NCI-H1105 treated with DMSO at 0.1 percent for 48 hours (cell line): ENCODE results near the gene CST11.

Experiments
- DNase-seq: peaks from one replicate; lab custom pipeline; 2025; lab: John Stamatoyannopoulos, UW

CST11 gene

DNA sequence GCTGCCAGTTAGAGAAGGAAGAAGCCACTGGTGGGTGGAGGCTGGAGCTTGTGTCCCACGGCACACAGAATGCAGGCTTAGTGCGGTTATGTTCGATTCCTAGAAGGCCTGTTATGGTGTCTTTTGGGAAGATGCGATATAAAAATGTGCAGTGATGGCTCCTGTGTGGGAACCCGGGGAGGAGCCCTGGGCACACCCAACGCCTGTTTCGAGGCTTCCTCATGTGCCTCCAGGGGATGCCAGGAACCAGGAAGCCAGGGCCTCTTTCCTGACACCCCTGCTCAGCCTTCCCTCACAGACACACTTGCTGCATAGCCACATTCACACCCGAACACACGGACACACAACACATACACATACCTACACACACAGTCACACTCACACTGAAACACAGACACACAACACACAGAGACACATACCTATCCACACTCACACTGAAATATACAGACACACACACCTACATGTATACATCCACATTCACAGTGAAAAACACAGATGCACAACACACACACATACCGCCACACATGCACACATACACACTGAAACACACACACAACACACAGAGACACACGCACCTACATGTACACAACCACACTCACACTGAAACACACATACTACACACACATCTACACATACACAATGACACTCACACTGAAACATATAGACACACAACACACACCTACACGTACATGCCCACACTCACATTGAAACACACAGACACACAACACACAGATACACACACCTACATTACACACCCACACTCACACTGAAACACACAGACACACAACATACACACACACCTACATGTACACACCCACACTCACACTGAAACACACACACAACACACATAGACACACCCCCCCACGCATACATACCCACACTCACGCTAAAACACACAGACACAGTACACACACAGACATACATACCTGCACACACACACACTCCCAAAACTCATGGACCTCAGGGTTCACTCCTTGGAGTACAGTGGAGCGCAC, 1.2 kb upstream of the CST11 start:
- no peak for DNase-seq

- DNase-seq: no peak
Measured at GRCh38 chr20:23451956-23452487, 654 bp downstream of the CST11 start.

DNA sequence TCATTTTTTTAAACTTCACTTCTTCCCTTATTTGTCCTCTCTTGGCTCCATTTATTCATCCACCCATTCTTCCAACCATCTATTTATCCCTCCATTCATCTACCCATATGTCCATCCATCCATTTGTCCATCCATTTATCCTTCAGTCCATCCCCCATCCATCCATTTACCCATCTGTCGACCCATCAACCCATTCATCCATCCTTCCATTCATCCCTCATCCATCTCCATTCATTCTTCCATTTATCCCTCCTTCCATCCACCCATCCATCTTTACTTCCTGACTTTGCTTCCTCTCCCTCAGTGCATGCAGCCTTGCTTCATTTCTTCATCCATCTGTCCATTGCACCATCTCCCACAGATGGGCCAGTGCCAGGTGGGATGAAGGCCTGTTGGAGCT, 1.8 kb downstream of the CST11 start:
- no peak for DNase-seq

DNA sequence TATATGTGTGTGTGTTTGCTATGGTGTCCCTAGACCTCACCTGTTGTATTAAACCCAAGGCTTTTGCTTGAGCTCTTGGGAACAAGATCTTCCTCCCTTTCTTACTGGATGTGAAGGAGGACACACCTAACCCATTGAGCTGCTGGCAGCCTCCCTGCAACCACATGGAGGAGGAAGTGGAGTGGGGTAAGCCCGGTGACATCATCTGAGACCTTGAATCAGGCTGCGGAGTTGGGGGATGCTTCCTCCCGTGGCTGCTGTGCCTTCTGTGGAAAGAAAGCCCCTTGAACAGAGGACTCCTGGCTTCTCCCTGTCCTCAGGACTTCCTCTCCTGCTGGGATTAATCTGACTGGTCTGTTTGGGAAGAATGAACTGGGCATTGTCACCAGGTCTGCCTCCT, 3.3 kb downstream of the CST11 start:
- DNase-seq: no peak

DNA sequence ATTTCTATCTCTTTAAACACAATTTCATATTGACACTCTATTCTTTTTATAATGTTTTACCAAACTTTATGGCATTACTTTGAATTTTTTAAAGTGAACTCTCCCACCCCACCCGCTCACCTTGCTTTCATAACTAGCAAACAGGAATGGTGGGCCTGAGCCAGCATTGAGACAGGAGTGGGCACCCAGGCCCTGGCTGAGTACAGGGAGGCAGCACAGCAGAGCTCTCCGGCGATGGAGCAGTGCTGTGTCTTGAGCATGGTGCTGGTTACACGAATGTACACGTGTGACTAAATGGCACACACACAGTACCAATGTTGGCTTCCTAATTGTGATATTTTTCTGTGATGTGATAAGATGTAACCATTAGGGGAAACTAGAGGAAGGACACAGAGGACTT, 4.5 kb downstream of the CST11 start:
- no peak for DNase-seq

- DNase-seq: peak; percentile 41
Measured at GRCh38 chr20:23446505-23446904, 6.2 kb downstream of the CST11 start.

GRCh38 chr20:23445596-23446217, 7.0 kb downstream of the CST11 start:
- no peak for DNase-seq

GRCh38 chr20:23444859-23445258, 7.8 kb downstream of the CST11 start:
- DNase-seq: no peak

DNA sequence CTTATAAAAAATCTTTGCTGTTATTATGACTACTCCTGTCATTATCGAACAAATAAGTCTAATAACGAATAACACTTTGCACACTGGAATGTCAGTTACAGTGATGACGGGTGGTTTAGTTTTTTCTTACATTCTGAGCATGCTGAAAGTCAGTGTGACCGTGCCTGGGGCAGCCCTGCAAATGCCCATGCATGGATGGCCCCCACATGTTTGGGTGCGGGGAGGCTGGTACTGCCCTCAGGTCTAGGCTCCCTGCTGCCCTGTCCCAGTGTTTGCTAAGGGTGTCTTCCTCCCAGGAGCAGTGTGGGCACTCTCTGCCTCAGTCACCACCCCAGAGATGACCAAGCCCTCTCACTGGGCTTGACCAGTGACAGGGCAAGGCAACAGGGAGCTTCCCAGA, 10.2 kb downstream of the CST11 start:
- no peak for DNase-seq

DNA sequence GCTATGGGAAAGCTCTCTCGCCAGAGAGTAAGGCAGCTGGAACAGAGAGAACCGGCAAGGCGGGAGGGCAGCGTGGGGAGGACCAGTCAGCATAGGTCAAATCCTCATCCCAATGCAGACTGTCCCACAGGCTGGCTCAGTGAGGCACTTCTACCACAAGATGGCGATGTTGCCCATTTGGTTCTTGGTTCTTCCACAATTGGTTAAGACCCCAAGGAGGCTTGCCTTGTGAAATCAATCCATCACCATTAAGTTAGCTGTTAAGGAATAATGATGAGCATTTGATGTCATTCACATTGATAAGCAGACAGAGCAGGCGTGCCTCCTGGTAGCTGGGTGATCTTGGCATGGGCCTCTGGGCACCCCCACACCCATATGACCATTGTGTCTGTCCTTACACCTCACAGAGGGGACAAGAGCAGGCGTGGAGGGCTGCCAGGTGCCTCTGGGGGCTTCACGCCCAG, 10.8 kb downstream of the CST11 start:
- DNase-seq: peak; percentile 67

- no peak for DNase-seq
Measured at GRCh38 chr20:23440004-23440403, 12.7 kb downstream of the CST11 start.

DNA sequence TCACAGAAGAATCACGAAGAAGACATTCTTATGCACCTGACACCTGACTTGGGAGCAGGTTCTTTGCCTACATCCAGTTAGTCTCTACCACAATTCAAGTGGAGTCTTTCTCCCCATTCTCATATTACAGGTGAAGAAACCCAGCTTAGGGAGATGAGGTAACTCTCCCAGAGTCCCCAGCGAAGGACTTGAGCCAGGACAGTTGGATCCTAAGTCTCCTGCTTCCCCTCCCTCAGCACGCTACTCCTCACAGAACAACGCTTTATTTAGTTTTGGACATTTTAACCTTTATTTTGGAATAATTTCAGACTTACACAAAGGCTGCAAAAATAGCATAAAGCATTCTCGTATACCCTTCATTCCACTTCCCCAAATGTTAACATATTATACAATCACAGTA, 14.0 kb downstream of the CST11 start:
- DNase-seq: no peak

- no peak for DNase-seq
Measured at GRCh38 chr20:23437126-23437899, 15.4 kb downstream of the CST11 start.

- DNase-seq: no peak
Measured at GRCh38 chr20:23436681-23437080, 16.0 kb downstream of the CST11 start.

DNA sequence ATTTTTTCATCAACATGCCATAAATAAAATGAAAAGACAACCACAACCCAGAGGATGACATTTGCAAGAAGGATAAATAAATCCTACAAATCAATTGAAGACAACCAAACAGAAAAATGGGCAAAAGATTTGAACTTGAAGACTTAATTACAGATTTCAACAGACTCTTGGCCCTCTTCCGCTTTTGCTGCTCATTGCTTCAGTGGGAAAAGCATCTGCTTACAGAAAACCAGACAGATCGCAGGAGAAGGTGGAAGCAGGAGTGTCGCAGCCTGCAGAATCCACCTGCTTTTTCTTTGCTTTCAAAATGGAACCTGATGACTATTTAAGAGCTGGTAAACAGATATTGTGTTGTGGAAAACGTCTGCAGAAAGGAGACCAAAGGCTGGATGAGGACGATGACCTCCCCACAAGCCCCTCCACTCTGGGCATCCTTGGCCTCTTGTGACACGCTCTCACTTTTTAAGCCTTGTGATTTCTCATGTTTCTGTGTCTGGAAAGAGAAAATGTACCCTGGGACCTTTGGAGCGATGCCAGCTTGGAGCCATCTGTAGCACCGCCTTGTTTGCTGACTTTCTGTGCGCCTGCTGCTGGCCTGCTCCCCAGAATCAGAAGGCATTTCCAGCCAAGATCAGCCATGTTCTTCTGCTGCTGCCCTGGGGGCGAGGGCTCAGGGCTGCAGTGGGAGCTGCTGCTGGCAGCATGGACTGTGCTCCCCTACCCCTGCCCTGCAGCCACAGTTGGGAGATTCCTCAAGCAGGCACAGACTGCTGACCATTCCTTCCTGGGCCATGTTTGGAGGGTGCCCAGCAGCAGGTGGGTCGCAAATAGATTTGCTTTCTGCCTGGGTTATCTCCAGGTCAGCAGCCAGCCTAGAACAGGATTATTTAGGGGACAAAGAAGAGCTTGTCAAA, 16.8 kb downstream of the CST11 start:
- peak; percentile 89 for DNase-seq

- DNase-seq: no peak
Measured at GRCh38 chr20:23434521-23435313, 18.0 kb downstream of the CST11 start.

- DNase-seq: no peak
Measured at GRCh38 chr20:23433628-23434027, 19.0 kb downstream of the CST11 start.

DNA sequence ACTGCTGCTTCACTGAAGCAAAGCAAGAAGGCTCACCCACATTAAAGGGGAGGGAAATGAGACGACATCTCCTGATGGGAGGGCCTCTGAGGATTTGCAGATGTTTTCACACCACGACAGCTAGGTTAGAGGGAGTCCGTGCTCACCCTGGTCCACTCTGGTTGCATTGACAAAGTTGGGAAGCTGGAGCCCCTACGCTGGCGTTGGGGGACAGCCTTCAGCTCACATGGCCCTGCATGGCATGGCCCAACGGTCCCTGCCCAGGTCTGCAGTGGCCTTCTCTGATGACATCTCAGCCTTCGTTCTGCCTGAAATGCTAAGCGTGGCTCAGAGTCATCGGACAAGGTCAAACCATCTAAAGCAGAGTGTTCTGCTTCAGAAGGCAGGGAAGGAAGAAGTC, 27.5 kb downstream of the CST11 start:
- DNase-seq: no peak

GRCh38 chr20:23420943-23421931, 31.4 kb downstream of the CST11 start, which contains the start of gene NAPB:
NAPB (minus strand) TSS chr20:23421488; CDS start chr20:23421402, 86 bp downstream.
- peak; percentile 93 for DNase-seq
